PC-3 (cell line): Measurements from ENCODE around the gene CLEC4D. TPM values are rescaled to one million over a fixed set of nuclear protein-coding genes. Genes with fewer than 3 reads are reported as not detected.
"Not testable (repeated sequence)": the region's sequence is repeated elsewhere in the genome, so short reads cannot be mapped to it uniquely, and the experiment has no call there.

Experiments used
- ATAC-seq: fragments of 200-7000 bp; cut with Tn5 transposase; 2 replicates; pipeline ENCODE4 v1.9.1; 2020; ENCODE audit warnings: mild to moderate bottlenecking, moderate library complexity
- BruUV-seq: library from RNA; stranded (reverse); fragments of 400-500 nt; replicated peaks from 2 replicates; lab custom pipeline; 2021; lab: Mats Ljungman, UMichigan
- CTCF ChIA-PET: fragments of 300-600 bp; sonication (Branson Sonifier 250); formaldehyde crosslinking; loops from one replicate; lab custom pipeline; 2022; ENCODE audit warnings: antibody characterized with exemption; lab: Charles Lee
- POLR2A ChIA-PET: fragments of 300-600 bp; sonication (Branson Sonifier 250); formaldehyde crosslinking; loops from one replicate; lab custom pipeline; 2022; ENCODE audit warnings: antibody characterized with exemption; ENCODE audit not compliant: unreplicated experiment; lab: Charles Lee
- DNase-seq: peaks from one replicate; pipeline ENCODE4 v3.0.0-alpha.2; 2015
- H2AFZ ChIP-seq: fragments of 300-600 bp; sonication (generic); 2 replicates; pipeline ENCODE4 v1.6.0; 2016; ENCODE audit warnings: antibody characterized with exemption, low read length
- H3F3A ChIP-seq: fragments of 300-600 bp; sonication (generic); one replicate; pipeline ENCODE4 v1.6.0; 2017; ENCODE audit warnings: antibody characterized with exemption, low read length, control low read depth, mild to moderate bottlenecking; ENCODE audit not compliant: unreplicated experiment
- H3K27ac ChIP-seq: fragments of 300-600 bp; sonication (generic); 2 replicates; pipeline ENCODE4 v1.5.1; 2016; ENCODE audit warnings: mild to moderate bottlenecking, low read length
- H3K27me3 ChIP-seq: fragments of 300-600 bp; sonication (generic); 2 replicates; pipeline ENCODE4 v1.6.1; 2016; ENCODE audit warnings: low read length, mixed read lengths
- H3K36me3 ChIP-seq: fragments of 300-600 bp; sonication (generic); 2 replicates; pipeline ENCODE4 v1.6.1; 2016; ENCODE audit warnings: low read depth, mixed run types, low read length, mixed read lengths
- H3K4me1 ChIP-seq: fragments of 300-600 bp; sonication (generic); 2 replicates; pipeline ENCODE4 v1.5.1; 2016; ENCODE audit warnings: low read length; ENCODE audit not compliant: insufficient read depth
- H3K4me2 ChIP-seq: fragments of 300-600 bp; sonication (generic); 2 replicates; pipeline ENCODE4 v1.6.0; 2016; ENCODE audit warnings: low read length
- H3K4me3 ChIP-seq: fragments of 300-600 bp; sonication (generic); 2 replicates; pipeline ENCODE4 v1.5.1; 2016; ENCODE audit warnings: mild to moderate bottlenecking, low read length, mixed read lengths
- H3K79me2 ChIP-seq: fragments of 300-600 bp; sonication (generic); 2 replicates; pipeline ENCODE4 v1.6.1; 2017; ENCODE audit warnings: low read length, mixed read lengths
- H3K9ac ChIP-seq: fragments of 300-600 bp; sonication (generic); 2 replicates; pipeline ENCODE4 v1.6.0; 2016; ENCODE audit warnings: mild to moderate bottlenecking, low read length
- H3K9me2 ChIP-seq: fragments of 300-600 bp; sonication (generic); replicated peaks from 2 replicates; pipeline ENCODE4 v1.6.1; 2016; ENCODE audit warnings: mixed run types, low read length, mixed read lengths
- H3K9me3 ChIP-seq: fragments of 300-600 bp; sonication (generic); 2 replicates; pipeline ENCODE4 v1.6.1; 2016; ENCODE audit warnings: low read length, mixed read lengths
- H4K20me1 ChIP-seq: fragments of 300-600 bp; sonication (generic); 2 replicates; pipeline ENCODE4 v1.6.1; 2016; ENCODE audit warnings: low read length, mixed read lengths
- EZH2 ChIP-seq: fragments of 300-600 bp; sonication (generic); IDR thresholded peaks from one replicate; pipeline ENCODE4 v1.6.1; 2017; ENCODE audit warnings: antibody characterized with exemption, mild to moderate bottlenecking, low read length; ENCODE audit not compliant: unreplicated experiment
- EZH2phosphoT487 ChIP-seq: fragments of 300-600 bp; sonication (generic); IDR thresholded peaks from 2 replicates; pipeline ENCODE4 v1.6.1; 2018; ENCODE audit warnings: mild to moderate bottlenecking, antibody characterized with exemption, low read length, borderline replicate concordance
- intact Hi-C: fragments of 100-400 bp; cut with micrococcal nuclease; formaldehyde crosslinking; loops from 2 replicates; pipeline ENCODE4 v1.9.0; 2023
- total RNA-seq: library from RNA; depleted of rRNA; stranded (reverse); fragments of >200 nt; gene quantifications from 2 replicates; pipeline ENCODE4 v1.2.3, GENCODE V29; 2014
- TF ChIP-seq, protein P1 (sequence below): fragments of 300-600 bp; sonication (generic); conservative IDR thresholded peaks from 2 replicates; pipeline ENCODE4 v1.5.1; 2017; ENCODE audit warnings: antibody characterized with exemption, low read depth, mild to moderate bottlenecking, low read length

Gene CLEC4D
- total RNA-seq, 1 experiment from 2014 or later = not detected

- no peaks in the 10 kb centered on the region for H3K4me1 ChIP-seq
- H3K36me3 ChIP-seq = no peaks in the 10 kb centered on the region
- no peaks in the 10 kb centered on the region for H3K9me3 ChIP-seq
- no peak overlapping the region for H3K4me2 ChIP-seq
- DNase-seq = no peak
- CTCF ChIA-PET = no interaction called here
- TF ChIP-seq, protein P1, sequence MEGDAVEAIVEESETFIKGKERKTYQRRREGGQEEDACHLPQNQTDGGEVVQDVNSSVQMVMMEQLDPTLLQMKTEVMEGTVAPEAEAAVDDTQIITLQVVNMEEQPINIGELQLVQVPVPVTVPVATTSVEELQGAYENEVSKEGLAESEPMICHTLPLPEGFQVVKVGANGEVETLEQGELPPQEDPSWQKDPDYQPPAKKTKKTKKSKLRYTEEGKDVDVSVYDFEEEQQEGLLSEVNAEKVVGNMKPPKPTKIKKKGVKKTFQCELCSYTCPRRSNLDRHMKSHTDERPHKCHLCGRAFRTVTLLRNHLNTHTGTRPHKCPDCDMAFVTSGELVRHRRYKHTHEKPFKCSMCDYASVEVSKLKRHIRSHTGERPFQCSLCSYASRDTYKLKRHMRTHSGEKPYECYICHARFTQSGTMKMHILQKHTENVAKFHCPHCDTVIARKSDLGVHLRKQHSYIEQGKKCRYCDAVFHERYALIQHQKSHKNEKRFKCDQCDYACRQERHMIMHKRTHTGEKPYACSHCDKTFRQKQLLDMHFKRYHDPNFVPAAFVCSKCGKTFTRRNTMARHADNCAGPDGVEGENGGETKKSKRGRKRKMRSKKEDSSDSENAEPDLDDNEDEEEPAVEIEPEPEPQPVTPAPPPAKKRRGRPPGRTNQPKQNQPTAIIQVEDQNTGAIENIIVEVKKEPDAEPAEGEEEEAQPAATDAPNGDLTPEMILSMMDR = no peak
- TF ChIP-seq EZH2 (no peak), EZH2phosphoT487 (no peak)
- H3K9me2 ChIP-seq = no peaks in the 10 kb centered on the region
- H3K79me2 ChIP-seq = no peaks in the 10 kb centered on the region
- no peak overlapping the region for H3K4me3 ChIP-seq
- H4K20me1 ChIP-seq = no peaks in the 10 kb centered on the region
- no TSS peak for BruUV-seq
- no peak overlapping the region for H3K9ac ChIP-seq
- POLR2A ChIA-PET = no interaction called here
- intact Hi-C loops = no loop called here
- H3F3A ChIP-seq = no peaks in the 10 kb centered on the region
- no peak overlapping the region for H2AFZ ChIP-seq
- ATAC-seq = no peak
- no peak overlapping the region for H3K27ac ChIP-seq
- no peaks in the 10 kb centered on the region for H3K27me3 ChIP-seq
Measured at GRCh38 chr12:8483079-8483478, 30.2 kb upstream of the CLEC4D start.

DNA sequence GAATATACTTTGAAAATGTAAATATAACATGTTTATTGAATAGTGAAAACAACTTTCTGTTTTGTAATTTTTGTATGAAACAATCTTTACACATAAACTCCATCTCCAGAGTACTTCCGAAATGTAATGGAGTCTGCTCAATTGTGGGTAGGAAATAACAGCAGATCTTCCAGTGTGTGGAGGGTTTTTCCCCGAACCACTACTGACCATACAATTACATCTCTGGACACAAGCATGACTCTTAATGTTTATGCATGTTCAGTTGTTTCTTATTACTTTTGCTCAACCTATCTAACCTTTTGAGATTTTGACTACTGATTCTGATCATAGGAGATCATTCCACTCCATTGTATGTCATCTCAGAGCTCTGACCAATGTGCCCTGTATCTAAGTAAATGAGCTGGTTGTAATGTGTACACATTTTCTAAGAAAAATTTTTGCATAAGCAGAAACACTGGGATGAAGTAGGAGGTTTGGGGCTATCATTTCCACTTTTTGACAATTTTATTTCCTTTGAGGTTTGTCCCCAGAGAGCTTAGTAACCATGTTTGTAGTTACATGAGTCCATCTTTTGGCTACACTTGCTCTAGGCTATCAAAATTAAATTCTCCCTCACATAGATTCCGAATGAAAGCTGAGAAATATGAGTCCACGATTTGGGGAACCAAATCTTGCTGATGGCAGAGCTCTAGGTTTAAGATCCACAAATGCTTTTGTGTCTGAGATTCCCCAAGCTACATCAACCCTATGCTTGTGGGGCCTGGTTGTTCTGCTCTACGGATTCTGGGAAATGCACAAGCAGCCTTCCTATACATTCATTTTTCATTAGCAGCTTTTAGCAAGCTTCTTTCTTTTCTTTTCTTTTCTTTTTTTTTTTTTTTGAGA is 21.4 kb upstream of the CLEC4D start:
- Histone ChIP-seq H3K27me3 (peaks cover 18% of the 10 kb centered on the region), H3K4me3 (no peak overlapping the region), H4K20me1 (no peaks in the 10 kb centered on the region), H2AFZ (no peak overlapping the region), H3K9ac (no peak overlapping the region), H3K36me3 (no peaks in the 10 kb centered on the region), H3K4me2 (no peak overlapping the region), H3K9me2 (no peaks in the 10 kb centered on the region), H3F3A (no peaks in the 10 kb centered on the region), H3K79me2 (no peaks in the 10 kb centered on the region), H3K4me1 (no peaks in the 10 kb centered on the region), H3K27ac (no peak overlapping the region), H3K9me3 (no peaks in the 10 kb centered on the region)
- DNase-seq = no peak
- POLR2A ChIA-PET = no interaction called here
- no TSS peak for BruUV-seq
- TF ChIP-seq EZH2 (no peak), EZH2phosphoT487 (no peak)
- TF ChIP-seq, protein P1 = no peak
- ATAC-seq = no peak
- intact Hi-C loops = no loop called here
- CTCF ChIA-PET = interaction anchor here (0.6 kb wide), 2 partner anchors 18 to 214 kb away, joined by 3 to 9 read pairs; no protein-coding TSS in a partner anchor

DNA sequence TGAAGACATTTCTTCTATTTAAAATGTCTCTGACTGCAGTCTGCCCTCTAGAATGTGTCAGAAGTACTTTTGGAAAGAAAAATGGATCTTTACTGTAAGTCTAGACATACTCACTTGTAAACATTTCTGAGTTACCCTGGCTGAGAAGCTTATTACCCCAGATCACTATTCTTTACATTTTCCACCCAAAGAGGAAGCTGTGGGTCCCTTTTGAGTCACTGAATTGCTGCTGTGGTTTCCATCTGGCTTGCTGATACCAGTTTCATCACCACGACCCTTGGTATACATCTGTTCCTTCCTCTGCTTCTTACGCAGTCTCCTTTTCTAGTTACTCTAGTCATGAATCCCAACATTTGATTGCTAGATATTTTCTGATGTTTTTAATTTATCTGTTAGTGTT is 20.2 kb upstream of the CLEC4D start:
- Histone ChIP-seq H3K36me3 (no peaks in the 10 kb centered on the region), H2AFZ (no peak overlapping the region), H3K4me2 (no peak overlapping the region), H3K9me2 (no peaks in the 10 kb centered on the region), H3K27ac (no peak overlapping the region), H3K79me2 (no peaks in the 10 kb centered on the region), H3F3A (no peaks in the 10 kb centered on the region), H3K9ac (no peak overlapping the region), H3K4me3 (no peak overlapping the region), H3K4me1 (no peaks in the 10 kb centered on the region), H3K27me3 (peaks cover 25% of the 10 kb centered on the region), H4K20me1 (no peaks in the 10 kb centered on the region), H3K9me3 (no peaks in the 10 kb centered on the region)
- POLR2A ChIA-PET = no interaction called here
- BruUV-seq = no TSS peak
- intact Hi-C loops = no loop called here
- DNase-seq = no peak
- TF ChIP-seq EZH2 = no peak
- no peak for TF ChIP-seq EZH2phosphoT487
- TF ChIP-seq, protein P1 = no peak
- no peak for ATAC-seq
- CTCF ChIA-PET = no interaction called here

DNA sequence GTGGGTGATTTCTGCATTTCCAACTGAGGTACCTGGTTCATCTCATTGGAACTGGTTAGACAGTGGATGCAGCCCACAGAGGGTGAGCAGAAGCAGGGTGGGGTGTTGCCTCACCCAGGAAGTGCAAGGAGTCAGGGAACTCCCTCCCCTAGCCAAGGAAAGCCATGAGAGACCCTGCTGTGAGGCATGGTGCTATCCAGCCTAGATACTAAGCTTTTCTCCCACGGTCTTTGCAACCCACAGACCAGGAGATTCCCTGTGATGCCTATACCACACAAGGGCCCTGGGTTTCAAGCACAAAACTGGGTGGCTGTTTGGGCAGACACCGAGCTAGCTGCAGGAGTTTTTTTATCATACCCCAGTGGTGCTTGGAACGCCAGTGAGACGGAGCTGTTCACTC is 17.6 kb upstream of the CLEC4D start:
- CTCF ChIA-PET, H3K36me3 ChIP-seq, H3K9me2 ChIP-seq, H3K9me3 ChIP-seq, H3F3A ChIP-seq, H3K4me1 ChIP-seq, ATAC-seq, H3K4me3 ChIP-seq, H2AFZ ChIP-seq, H3K4me2 ChIP-seq, H3K9ac ChIP-seq, POLR2A ChIA-PET, DNase-seq, intact Hi-C loops, BruUV-seq, H3K27ac ChIP-seq, H4K20me1 ChIP-seq, H3K79me2 ChIP-seq: not testable (repeated sequence)
- peaks cover 41% of the 10 kb centered on the region for H3K27me3 ChIP-seq
